Brain microvascular endothelial cell (primary cell): Measurements from ENCODE around the gene INMT.

Experiments
- DNase-seq: peaks from one replicate; pipeline ENCODE4 v3.0.0-alpha.2; 2020
- H3K27ac ChIP-seq: fragments of 250-450 bp; sonication (Bioruptor Pico); 2 replicates; pipeline ENCODE4 v1.5.1; 2020; ENCODE audit warnings: mild to moderate bottlenecking, moderate library complexity
- H3K27me3 ChIP-seq: fragments of 250-450 bp; sonication (Bioruptor Pico); replicated peaks from 2 replicates; pipeline ENCODE4 v1.5.1; 2020; ENCODE audit warnings: mild to moderate bottlenecking
- H3K36me3 ChIP-seq: fragments of 250-450 bp; sonication (Bioruptor Pico); replicated peaks from 2 replicates; pipeline ENCODE4 v1.5.1; 2020; ENCODE audit warnings: mild to moderate bottlenecking
- H3K4me3 ChIP-seq: 2 replicates; pipeline ENCODE4 v1.5.1; 2011; ENCODE audit warnings: low read depth, mild to moderate bottlenecking, control low read depth, low read length, moderate library complexity
- in situ Hi-C: cut with HindIII; loops from 2 replicates; pipeline ENCODE4 v1.10.0; 2017; ENCODE audit warnings: low sequenced_read_pairs, low pct_ligation_motif_present
- TF ChIP-seq, protein P1 (sequence below): IDR thresholded peaks from 2 replicates; pipeline ENCODE4 v1.5.1; 2011; ENCODE audit warnings: low read depth, mild to moderate bottlenecking, moderate library complexity, low read length, control low read depth, inconsistent platforms; ENCODE audit errors: missing control alignments

INMT gene

GRCh38 chr7:30722187-30722586, 29.7 kb upstream of the INMT start:
- in situ Hi-C loops, result no loop called here
- TF ChIP-seq, protein P1, sequence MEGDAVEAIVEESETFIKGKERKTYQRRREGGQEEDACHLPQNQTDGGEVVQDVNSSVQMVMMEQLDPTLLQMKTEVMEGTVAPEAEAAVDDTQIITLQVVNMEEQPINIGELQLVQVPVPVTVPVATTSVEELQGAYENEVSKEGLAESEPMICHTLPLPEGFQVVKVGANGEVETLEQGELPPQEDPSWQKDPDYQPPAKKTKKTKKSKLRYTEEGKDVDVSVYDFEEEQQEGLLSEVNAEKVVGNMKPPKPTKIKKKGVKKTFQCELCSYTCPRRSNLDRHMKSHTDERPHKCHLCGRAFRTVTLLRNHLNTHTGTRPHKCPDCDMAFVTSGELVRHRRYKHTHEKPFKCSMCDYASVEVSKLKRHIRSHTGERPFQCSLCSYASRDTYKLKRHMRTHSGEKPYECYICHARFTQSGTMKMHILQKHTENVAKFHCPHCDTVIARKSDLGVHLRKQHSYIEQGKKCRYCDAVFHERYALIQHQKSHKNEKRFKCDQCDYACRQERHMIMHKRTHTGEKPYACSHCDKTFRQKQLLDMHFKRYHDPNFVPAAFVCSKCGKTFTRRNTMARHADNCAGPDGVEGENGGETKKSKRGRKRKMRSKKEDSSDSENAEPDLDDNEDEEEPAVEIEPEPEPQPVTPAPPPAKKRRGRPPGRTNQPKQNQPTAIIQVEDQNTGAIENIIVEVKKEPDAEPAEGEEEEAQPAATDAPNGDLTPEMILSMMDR, result no peak
- DNase-seq, result no peak
- H3K27me3 ChIP-seq, result peaks cover 9% of the 10 kb centered on the region
- no peak overlapping the region for H3K4me3 ChIP-seq
- no peak overlapping the region for H3K27ac ChIP-seq
- no peaks in the 10 kb centered on the region for H3K36me3 ChIP-seq

GRCh38 chr7:30722671-30723070, 29.3 kb upstream of the INMT start:
- no peak overlapping the region for H3K4me3 ChIP-seq
- H3K36me3 ChIP-seq, result no peaks in the 10 kb centered on the region
- TF ChIP-seq, protein P1, result no peak
- DNase-seq, result no peak
- in situ Hi-C loops, result no loop called here
- no peak overlapping the region for H3K27ac ChIP-seq
- peaks cover 9% of the 10 kb centered on the region for H3K27me3 ChIP-seq

DNA sequence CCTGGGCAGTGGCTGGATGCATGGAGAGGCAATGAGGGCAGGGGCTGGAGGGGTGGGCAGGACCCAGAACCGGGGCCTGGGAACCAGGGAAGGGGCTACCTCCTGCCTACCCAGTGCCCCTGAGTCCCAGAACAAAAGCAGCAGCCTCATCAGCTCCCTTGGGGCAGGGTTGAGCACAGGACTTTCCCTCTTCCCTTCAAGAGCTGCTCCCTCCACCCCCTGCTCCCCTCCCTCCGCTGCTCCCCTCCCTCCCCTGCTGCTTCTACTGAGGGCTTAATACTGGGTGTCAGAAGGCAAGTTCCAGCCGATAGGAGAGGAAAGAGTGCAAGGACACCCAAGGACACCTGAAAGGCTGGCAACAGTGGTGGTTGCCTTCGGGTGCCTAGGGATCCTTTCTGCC, 28.2 kb upstream of the INMT start:
- no peaks in the 10 kb centered on the region for H3K36me3 ChIP-seq
- in situ Hi-C loops, result no loop called here
- no peak overlapping the region for H3K4me3 ChIP-seq
- no peak overlapping the region for H3K27ac ChIP-seq
- DNase-seq, result no peak
- TF ChIP-seq, protein P1, result no peak
- H3K27me3 ChIP-seq, result peaks cover 11% of the 10 kb centered on the region

- no peak overlapping the region for H3K4me3 ChIP-seq
- no peak overlapping the region for H3K27ac ChIP-seq
- TF ChIP-seq, protein P1, result no peak
- no peaks in the 10 kb centered on the region for H3K36me3 ChIP-seq
- peaks cover 22% of the 10 kb centered on the region for H3K27me3 ChIP-seq
- no peak for DNase-seq
- in situ Hi-C loops, result no loop called here
Observed at GRCh38 chr7:30726296-30727006, 25.5 kb upstream of the INMT start.

- in situ Hi-C loops, result no loop called here
- peaks cover 22% of the 10 kb centered on the region for H3K27me3 ChIP-seq
- H3K36me3 ChIP-seq, result no peaks in the 10 kb centered on the region
- TF ChIP-seq, protein P1, result no peak
- H3K27ac ChIP-seq, result no peak overlapping the region
- H3K4me3 ChIP-seq, result no peak overlapping the region
- DNase-seq, result no peak
Observed at GRCh38 chr7:30727061-30727945, 24.6 kb upstream of the INMT start.
